CMK (cell line): ENCODE data around the gene TRIM41.
"Not testable (repeated sequence)": the region's sequence is repeated elsewhere in the genome, so short reads cannot be mapped to it uniquely, and the experiment has no call there.

Source experiments
- DNase-seq: peaks from one replicate; pipeline ENCODE4 v3.0.0-alpha.2; 2010; ENCODE audit warnings: low read depth

The TRIM41 gene

DNA sequence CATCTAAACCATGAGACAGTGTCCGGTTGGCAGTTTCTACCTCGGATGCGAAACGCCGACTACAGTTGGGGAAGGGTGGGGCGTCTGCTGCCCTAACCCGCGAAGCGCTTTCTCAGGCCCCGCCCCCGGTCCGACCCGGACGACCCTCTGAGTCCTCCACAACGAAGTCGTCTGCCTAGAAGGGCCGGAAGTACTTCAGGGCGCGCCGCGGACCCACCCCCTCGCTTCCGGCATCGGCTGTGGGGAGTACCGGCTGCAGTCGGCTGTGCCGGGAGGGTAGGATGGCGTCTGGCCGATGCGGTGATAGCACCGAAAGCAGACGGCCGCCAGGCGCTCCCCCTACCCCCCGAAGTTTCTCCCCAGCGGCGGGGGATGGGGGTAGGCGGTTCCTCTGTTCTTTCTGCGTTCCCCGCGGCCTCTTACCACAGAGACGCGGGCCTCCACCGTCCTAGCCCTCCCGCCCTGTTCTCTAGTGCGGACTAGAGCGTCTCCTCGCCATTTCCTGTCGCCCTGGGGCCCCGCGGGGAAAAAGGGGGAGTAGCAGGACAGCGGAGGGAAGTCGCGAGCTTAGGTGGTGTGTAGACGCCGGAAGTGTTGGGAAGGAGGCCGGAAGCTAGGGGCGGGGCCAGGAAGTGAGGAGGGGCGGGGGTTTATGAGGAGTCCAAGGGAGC lies at the start of gene TRIM41:
TSS of gene TRIM41 (plus strand) at position 224 of the 671 bp plus-strand sequence. CDS start 719 bp downstream, outside the sequence.
- DNase-seq, result peak; percentile 94

GRCh38 chr5:181173420-181174342 lies 49.4 kb upstream of the TRIM41 start:
- DNase-seq, result no peak

- no peak for DNase-seq
These were observed 46.7 kb upstream of the TRIM41 start for GRCh38 chr5:181176254-181176952.

- DNase-seq, result not testable (repeated sequence)
These were observed 45.5 kb upstream of the TRIM41 start for GRCh38 chr5:181177559-181177958.

- no peak for DNase-seq
These were observed 41.2 kb upstream of the TRIM41 start for GRCh38 chr5:181181650-181182565.

- DNase-seq, result no peak
These were observed 40.4 kb upstream of the TRIM41 start for GRCh38 chr5:181182651-181183050.

- DNase-seq, result no peak
These were observed 38.2 kb upstream of the TRIM41 start for GRCh38 chr5:181184845-181185216.

- no peak for DNase-seq
These were observed 37.5 kb upstream of the TRIM41 start for GRCh38 chr5:181185560-181185959.

DNA sequence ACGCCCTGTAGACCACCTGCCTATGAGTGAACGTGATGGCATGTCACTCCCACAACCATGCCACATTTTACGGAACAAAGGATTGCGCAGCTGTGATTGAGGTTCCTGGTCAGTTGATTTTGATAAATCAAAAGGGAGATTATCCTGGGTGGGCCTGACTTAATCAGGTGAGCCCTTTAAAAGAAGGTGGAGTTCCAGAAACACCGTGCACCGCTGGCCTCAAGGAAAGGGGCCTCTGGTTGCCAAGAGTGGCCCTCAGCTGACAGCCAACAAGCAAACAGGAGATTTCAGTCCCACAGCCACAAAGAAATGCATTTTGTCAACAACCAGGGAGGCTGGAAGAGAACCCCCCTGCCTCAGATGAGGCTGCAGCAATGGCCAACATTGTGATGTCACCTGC lies 37.1 kb upstream of the TRIM41 start:
- no peak for DNase-seq

DNA sequence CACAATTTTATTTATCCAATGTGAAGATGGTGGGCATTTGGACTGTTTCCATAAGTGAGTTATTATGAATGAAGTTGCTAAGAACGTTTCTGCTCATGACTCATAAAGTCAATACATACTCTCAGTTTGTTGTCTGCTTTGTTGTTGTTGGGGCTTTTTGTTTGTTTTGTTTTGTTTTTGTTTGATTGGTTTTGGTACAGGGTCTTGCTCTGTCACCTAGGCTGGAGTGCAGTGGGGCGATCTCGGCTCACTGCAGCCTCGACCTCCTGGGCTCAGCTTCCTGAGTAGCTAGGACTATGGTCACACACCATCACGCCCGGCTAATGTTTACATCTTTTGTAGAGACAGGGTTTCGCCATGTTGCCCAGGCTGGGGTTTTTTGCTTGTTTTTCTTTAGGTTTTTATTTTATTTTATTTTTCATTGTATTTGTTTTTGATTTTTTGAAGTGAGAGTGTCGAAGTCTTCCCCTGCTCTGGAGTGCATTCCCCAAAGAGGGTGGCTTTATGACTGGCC lies 36.0 kb upstream of the TRIM41 start:
- no peak for DNase-seq

- no peak for DNase-seq
These were observed 35.4 kb upstream of the TRIM41 start for GRCh38 chr5:181187500-181188213.

- no peak for DNase-seq
These were observed 34.2 kb upstream of the TRIM41 start for GRCh38 chr5:181188700-181189362.

DNA sequence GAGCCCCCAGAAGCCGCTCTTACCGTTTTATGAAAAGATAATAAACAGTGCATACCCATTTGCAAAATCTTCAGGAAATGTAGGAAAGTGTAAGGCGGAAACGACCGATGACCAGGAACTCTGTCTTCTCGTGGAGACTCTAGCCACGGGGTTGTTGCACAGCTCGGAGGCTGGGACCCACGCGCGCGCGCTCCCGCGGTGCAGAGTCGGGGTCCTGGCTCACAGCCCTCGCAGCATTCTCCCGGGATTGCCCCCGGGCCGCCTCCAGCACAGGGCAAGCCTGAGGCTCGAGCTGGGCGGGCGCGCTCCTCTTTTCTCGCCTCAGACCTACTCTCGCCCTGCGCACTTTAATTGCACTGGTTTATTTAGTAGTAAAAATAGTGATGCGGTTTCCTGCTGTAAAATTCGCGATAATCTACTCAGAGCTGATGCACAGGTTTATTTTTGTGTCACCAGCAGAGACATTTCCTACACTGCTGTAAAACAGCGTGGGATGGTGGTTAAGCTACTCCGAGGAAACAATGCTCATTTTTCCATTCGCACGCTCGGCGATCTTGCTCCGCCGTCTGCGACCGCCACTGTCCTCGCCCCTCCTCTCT lies 33.6 kb upstream of the TRIM41 start:
- DNase-seq, result no peak

DNA sequence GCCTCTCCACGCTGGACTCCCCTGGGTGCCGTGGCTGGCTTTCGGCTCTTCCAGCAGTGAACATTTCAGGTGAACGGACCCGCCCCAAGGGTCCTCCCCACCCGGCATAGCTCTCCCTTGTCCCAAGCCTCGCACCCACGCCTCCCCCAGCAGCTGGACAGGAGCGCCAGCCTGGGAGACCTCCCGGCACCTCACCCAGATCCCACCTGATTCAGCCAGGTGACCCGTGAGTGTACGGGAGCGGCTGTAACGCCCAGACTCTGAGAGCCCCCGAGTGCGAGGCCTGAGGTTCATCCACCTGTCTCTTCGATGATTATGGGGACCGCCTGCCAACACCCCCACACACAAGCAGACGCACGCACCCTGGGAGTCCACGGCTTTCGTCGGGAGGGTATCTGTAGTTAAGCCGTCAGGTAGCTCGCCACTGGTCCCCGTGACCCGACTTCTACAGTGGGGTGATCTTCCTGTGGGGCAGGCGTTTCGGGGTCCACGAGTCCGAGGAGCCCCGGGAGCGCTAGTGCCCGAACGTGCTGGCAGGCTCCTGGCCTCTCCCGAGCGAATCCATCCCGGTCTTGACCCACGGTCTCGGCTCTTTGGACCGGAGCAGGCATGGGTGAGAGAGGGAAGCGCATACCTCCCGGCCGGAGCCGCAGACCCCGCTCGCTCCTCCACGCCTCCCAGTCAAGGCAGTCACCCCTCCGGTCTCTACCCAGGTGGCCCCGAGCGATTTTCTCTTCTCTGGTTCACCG lies 32.9 kb upstream of the TRIM41 start:
- no peak for DNase-seq

GRCh38 chr5:181190711-181191525 lies 32.2 kb upstream of the TRIM41 start:
- no peak for DNase-seq

- DNase-seq, result peak; percentile 81
These were observed 31.4 kb upstream of the TRIM41 start for GRCh38 chr5:181191526-181192336.

DNA sequence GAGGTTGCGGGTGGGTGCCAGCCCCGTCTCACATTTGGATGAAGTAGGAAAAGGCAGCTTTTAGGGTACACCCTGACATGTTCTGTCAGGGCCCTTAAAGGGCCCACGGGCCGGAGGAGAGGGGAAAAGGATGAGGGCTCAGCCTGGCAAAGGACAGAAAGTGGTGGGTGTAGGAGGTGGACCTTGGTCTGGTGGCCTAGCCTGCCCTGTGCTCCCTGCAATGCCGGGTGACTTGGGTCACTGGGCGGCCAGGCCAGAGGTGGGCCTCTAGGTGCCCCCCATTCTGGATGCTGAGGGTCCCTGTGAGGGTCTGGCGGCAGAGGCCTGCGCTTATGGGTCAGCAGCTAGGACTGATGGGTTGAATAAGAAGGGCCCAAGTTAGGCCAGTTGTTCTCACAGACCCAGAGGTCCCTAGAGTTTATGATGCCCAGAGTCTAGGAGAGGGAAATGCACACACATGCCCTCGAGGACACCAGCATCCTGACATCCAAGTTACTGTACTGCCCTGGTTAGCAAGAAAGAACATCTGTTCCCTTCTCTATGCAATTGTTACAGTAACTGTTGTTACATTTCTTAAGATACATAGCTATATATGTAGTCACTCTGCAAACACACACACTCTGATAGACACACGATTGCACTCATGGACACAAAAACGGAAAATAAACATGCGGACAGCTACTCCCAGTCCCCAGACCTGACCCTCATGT lies 30.6 kb upstream of the TRIM41 start:
- no peak for DNase-seq
